ENCODE measurements around the gene HES5.

- TF ChIP-seq EP300 (IDR thresholded peaks at IDR 0.05) (no peak), HOXA7 (CRISPR knock-in tag; IDR thresholded peaks at IDR 0.05) (no peak), CTCF (IDR thresholded peaks at IDR 0.05) (no peak), HEYL (CRISPR knock-in tag; IDR thresholded peaks at IDR 0.05) (no peak), POLR2A (IDR thresholded peaks at IDR 0.05; ENCODE audit: low read length) (no peak), JUN (IDR thresholded peaks at IDR 0.05) (no peak), HMGXB4 (CRISPR knock-in tag; IDR thresholded peaks at IDR 0.05; ENCODE audit: borderline replicate concordance) (no peak), RAD21 (conservative IDR thresholded peaks at IDR 0.05 in 1 of 2, IDR thresholded peaks at IDR 0.05 in 1 of 2) (no peak), USF2 (IDR thresholded peaks at IDR 0.05) (no peak)
Measured at GRCh38 chr1:2564815-2565374, 34.8 kb upstream of the HES5 start.
